SHP77 treated with DMSO at 0.1 percent for 48 hours (cell line): Measurements from ENCODE around the gene KDELR1.

Experiments used
- DNase-seq: peaks from one replicate; lab custom pipeline; 2025; lab: John Stamatoyannopoulos, UW

KDELR1 gene

DNA sequence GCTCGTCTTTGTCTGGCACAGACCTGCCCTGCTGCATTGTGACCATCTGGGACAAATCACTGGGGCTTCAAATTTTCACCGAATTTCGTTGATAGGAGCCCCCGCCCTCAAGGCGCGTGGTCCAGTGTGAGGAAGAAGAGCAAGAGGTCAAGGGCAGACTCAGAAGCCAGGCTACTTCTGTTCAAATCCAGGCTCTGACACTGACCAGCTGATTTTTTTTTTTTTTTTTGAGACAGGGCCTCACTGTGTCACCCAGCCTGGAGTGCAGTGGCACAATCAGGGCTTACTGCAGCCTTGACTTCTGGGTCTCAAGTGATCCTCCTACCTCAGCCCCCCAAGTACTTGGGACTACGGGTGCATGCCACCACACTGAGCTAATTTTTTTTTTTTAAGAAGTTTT is 20.0 kb downstream of the KDELR1 start:
- DNase-seq: no peak

DNA sequence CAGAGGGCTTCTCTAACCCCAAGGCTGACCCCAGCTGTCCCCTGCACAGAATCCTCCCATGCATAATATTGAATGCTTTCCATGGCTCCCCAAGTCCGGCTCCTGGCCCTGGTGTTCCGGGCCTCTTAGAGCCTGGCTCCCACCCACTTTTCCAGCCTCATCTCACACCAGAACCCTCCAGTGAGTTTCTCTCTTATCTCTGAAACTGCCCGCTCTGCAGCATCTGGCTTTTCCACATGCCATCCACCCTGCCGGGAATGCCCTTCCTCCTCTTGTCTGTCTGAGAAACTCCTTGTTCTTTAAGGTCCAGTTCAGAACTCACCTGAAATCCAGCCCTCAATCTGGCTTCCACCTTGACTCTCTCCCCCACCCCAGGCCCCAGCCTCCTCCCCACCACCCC is 20.4 kb downstream of the KDELR1 start:
- no peak for DNase-seq

DNA sequence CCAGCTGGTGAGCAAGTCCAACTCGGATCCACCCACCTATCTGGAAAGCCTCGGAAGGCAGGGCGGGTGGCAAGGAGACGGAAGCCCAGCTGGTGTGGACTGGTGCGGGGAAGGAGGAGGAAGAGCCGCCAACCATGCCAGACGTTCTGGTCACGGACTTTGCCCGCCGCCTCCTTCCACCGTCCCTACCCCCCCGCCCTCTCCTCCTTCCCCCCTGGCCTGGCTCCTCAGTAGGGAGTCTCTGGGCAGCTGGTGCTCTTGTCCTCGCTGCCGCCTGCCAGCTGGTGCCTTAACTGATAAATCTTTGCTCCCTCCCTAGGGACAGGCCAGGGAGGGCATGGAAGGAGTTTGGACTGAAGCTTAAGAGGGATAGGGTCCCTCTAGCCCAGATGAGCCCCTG is 22.4 kb downstream of the KDELR1 start:
- no peak for DNase-seq

DNA sequence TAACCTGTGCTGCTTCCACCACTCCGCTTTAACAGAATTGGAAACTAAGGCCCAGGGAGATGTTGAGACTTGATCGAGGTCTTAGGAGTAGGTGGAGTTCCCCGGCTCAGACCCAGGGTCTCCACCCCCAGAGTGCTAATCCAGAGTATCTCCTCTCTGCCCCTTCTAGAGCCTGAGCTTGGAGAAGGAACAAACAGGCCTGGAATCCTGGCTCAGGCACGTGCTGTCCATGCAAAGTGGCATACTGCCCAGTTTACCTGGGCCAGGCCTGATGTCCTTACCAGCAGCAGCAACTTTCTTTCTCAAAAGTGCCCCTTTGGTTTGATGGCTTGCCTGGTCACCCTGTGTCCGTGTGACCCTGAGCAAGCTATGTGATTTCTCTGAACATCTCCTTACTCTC is 23.5 kb downstream of the KDELR1 start:
- no peak for DNase-seq

DNA sequence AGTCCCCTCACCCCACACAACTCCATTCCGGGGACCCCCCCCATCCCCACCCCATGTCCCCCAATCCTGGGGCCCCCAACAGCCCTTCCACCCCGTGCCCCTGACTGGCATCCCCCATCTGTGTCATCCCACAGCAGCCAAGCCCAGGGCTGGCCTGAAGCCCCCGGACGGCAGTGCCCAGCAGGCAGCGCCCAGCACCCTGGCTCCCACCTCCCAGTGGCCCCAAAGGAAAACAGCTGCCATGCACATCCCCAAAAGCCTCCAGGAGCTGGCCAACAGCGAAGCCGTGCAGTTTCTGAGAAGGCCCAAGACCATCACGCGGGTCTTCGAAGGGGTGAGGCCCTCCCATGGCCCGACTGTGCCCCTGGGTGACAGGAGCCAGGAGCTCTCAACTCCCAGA is 25.7 kb downstream of the KDELR1 start:
- no peak for DNase-seq

DNA sequence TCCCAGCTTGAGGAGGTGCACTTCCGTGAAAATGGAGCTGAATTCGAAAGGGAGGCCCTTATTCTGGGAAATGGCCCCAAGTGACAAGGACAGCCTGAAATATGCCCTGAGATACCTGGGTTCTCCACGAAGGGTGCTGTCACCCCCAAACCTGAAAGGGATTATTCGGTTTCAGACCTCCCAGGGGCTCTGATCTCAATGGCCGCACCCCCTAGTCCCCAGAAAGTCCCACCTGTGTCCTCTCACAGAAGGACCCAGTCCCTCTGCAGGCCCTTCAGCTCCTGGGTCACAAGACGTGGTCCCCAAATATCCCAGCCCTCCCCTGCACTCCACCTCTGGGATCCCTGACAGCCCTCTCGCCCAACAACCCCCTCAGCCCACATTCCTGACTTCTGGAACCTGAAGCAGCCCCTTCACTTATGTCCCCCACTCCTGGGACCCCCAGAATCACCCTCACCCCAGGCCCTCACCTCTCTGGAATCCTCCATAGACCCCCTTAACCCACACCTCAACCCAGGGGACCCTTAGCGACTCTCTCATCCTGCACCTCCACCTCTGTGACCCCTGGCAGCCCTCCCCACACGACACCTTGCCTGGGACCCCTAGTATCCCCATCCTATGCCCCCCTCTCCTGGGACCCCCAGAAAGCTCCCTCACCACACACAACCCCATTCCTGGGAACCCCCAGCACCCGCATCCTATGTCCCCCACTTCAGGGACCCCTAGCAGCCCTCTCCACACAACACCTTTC is 26.6 kb downstream of the KDELR1 start:
- no peak for DNase-seq

DNA sequence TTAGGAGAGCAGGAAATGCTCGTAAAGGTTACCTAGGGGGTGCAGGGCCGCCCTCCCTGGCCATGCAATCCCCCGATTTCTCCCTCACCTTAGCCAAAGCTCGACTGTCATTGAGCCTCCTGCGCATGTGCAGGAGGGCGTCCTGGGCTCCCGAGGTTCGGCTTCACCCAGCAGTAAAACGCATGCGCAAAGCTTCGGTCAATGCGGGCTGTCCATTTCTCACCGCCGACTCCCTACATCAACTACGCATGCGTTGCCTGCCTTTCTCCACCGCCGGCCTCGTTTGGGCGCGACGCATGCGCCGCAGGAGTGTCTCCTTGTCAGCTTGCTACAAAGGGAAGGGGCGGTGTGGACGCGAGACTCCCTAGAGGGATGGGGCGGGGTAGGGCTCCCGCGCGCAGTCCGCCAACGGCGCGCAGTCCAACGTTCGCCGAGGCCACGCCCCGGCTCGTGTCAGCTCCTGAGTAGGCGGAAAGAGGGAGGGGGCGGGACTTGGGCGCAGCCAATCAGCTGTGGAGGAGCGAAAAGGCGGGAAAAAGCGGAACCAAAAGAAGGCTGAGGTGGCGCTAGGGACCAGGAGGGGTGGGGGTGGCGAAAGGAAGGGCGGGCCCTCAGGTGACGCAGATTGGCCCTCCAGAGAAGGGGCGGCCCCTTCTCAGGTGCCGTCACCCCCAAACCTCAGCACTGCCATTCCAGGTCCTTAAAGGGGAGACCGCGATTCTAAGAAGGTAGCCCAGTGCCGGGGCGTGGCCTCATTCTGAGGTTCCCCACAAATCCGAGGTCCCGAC is 27.3 kb downstream of the KDELR1 start, which contains the start of the genes SYNGR4 and TMEM143:
Gene SYNGR4 (plus strand): TSS at position 558 of the 788 bp plus-strand sequence. CDS start 1,476 bp downstream, outside the sequence.
Gene TMEM143 (minus strand): TSS at position 131 of the 788 bp plus-strand sequence. CDS start 20 bp downstream, at position 111.
- DNase-seq: peak; percentile 97

DNA sequence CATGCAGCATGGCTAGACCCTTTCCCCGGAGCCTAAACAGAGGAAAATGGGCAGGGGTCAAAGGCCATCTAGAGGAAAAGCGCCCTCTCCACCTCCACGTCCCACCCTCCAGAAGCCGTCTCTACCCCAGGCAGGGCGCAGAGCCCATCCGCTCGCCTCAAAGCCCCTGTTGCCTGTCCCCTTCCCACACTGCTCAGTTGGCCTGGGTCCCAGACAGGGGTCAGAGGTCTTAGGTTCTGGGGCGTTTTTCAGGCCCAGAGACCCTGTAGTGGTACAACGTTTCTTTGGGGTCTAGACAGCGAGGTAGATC is 27.9 kb downstream of the KDELR1 start:
- no peak for DNase-seq

DNA sequence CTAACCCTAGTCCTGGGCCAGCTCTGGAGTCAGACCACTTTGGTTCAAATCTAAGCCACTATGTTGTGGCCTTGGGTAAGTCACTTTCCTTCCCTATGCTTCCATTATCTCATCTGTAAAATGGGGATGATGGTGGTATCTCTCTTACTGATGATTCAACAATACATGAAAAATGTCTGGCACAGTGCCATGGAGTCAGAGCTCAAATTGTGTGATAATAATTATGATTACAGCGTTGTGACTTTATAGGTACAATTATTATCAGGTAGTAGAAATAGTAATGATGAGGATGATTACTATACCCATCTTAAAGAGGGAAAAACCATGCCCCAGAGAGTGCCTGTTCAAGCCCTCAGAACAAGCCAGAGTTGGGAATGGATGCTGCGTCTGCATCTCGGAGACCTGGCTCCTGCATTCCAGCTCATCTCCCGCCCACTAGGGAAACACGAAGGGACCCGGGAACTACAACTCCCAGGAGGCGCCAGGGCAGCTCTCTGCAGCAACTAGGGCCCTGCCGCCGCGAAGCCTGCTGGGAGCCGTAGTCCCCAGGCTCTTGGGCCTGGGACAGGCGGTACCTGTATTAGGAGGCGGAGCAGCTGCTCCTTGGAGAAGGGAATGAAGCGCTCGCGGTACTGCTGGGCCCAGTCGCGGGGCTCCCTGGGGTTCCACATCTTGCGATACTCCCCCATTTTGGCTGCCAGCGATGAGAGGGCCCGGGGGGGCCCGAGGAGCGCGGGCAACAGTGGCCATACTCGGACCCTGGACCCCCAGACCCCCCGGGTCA is 28.4 kb downstream of the KDELR1 start:
- peak; percentile 96 for DNase-seq

DNA sequence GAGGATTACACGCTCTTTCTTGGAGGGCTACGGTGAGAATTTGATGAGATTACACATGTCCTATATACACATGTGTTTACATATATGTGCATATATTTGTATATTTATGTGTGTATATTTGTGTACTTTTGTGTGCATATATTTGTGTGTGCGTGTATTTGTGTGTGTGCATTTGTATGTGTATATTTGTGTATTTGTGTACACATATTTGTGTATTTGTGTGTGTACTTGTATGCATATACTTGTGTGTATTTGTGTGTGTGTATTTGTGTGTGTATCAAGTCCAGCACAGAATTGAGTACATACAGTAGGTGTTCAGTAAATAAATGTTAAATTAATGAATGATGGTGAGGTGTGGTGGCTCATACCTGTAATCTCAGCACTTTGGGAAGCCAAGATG is 29.4 kb downstream of the KDELR1 start:
- no peak for DNase-seq

DNA sequence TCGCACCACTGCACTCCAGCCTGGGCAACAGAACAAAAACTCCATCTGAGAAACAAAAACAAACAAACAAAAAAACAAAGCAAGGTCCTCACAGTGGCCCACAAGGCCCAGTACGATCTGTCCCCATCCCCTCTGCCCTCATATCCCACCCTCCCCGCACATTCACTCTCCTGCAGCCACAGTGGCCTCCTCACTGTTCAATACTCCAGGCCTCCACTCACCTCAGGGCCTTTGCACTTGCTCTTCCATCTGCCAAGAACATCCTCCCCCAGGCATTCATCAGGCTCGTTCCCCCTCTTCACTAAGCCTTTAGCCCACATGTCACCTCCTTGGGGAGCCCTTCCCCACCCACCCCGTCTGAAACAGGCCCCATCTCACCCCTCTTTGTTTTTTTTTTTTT is 32.2 kb downstream of the KDELR1 start:
- no peak for DNase-seq

DNA sequence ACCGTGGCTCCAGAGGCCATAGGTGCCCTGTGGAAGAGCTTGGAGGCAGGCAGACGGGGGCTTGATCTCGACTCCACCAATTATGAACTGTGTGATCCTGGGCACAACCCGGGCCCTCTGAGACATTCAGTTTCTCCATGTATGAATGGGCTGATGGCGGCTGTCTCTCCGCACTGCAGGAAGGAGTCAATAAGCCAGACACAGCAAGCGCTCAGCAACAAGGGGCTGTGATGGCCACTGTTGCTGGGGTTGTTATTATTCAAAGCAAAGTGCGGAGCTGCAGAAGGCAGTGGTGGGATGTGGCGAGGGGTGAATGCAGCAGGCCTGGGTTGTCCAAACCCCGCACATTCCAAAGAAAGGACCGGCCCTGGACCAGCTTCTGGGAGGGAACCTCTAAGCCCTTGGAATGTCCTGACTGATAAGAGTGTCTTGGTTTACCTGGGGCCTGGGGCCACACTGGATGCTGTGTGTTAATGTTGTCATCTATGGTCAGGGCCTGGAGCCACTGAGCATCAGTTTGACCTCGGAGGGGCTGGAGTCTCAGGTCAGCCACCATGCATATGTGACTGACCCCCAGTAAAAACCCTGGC is 35.9 kb downstream of the KDELR1 start:
- DNase-seq: no peak

DNA sequence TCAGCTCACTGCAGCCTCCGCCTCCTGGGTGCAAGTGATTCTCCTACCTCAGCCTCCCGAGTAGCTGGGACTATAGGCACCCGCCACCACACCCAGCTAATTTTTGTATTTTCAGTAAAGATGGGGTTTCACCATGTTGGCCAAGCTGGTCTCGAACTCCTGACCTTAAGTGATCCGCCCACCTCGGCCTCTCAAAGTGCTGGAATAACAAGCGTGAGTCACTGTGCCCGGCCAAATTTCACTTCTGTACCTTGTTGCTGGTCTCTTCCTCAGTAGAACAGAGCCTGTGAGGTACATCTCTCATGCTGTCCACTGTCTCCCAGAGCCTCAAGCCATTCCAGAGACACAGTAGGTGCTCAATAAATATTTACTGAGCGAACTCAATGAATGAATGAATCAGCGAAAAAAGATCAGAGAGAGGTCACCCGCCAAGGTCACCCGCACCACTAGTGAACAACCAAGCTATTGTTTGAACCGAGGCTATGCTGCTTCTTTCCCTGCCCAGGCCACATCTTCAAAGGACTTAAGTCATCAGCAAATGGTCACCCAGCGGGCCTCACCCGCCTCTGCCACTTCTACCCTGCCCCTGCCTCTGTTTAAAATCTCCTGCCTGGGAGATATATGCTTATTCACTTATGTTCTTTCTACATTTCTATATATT is 36.9 kb downstream of the KDELR1 start:
- DNase-seq: no peak

DNA sequence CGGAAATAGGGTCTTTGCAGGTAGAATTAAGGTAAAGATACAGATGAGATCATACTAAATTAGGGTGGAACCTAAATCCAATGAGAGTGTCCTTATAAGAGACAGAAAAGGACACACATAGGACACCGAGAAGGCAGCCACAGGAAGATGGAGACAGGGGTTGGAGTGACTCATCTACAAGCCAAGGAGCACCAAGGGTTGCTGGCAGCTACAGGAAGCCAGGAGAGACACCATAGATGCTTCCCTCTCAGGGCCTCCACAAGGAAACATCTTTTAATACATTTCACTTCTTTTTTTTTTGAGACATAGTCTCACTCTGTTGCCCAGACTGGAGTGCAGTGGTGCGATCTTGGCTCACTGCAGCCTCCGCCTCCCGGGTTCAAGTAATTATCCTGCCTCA is 37.7 kb downstream of the KDELR1 start:
- DNase-seq: no peak

DNA sequence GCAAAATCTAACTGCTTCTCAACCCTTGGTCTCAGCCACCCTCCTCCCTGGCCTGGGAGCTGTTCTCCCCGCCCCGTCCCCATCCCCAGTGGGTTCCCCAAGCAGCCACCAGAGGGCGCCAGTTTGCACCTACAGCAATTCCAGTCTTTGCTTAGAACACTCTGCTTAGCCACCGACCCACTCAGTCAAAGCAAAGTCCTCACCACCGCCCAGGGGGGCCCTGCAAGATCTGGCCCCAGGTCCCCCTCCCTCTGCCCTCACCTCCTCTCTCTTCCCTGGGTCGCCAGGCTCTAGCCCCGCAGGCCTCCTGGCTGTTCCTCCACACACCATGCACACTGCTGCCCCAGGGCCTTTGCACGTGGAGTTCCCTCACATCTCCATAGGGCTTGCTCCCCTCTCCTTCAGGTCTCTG is 40.0 kb downstream of the KDELR1 start:
- DNase-seq: no peak

DNA sequence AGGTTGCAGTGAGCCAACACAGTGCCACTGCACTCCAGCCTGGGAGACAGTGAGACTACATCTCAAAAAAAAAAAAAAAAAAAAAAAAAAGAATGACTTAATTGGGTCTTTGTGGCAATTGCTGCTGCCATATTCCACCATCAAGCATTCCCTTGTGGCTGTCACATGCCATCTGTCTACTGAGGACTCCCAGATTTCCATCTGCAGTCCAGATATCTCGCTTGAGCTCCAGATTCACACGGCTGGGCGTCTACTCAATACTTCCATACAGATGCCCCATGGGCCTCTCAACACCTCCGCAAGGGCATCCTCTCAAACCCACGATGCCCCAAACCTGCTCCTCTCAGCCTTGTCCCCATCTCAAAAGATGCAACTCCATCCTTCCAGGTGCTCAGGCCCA is 40.5 kb downstream of the KDELR1 start:
- DNase-seq: no peak

DNA sequence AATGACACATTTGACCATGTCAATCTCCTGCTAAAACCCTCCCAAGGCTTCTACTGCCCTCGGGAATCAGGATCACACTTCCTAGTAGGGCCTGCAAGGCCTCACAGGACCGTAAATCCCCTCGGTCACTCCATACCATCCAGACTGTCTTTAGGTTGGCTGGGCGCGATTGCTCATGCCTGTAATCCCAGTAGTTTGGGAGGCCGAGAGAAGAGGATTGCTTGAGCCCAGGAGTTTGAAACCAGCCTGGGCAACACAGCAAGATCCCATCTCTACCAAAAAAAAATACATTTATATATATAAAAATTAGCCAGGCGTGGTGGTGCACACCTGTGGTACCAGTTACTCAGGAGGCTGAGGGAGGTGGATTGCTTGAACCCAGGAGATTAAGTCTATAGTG is 42.6 kb downstream of the KDELR1 start:
- no peak for DNase-seq

DNA sequence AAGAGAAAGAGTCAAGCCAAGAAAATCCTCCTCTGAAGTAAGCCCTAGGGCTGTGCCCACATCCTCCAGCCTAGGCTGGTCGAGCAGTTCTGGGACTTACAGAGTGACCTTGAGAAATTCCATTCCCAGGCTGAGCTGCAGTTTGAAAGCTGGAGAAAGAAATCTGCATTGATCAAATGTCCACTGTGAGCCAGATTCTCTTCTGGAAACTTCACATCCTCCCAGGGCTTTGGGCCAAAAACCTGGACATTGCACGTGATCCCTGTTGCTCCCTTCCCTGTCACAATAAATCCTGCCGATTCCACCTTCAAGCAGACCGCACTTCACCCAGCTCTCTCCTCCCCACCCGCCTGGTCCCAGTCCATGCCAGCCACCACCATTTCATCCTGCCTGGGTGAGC is 43.3 kb downstream of the KDELR1 start:
- no peak for DNase-seq

DNA sequence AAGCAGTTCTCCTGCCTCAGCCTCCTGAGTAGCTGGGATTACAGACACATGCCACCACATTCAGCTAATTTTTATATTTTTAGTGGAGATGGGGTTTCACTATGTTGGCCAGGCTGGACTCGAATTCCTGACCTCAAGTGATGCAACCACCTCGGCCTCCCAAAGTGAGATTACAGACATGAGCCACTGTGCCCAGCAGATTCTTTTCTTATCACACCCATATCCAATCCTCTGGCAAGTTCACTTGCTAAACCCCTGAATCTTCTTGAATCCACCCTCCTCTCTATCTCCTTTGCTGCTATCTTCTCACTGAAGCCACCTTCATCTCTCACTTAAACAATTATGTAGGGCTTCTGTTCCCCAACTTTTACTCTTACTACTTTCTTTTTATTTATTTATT is 45.2 kb downstream of the KDELR1 start:
- no peak for DNase-seq

DNA sequence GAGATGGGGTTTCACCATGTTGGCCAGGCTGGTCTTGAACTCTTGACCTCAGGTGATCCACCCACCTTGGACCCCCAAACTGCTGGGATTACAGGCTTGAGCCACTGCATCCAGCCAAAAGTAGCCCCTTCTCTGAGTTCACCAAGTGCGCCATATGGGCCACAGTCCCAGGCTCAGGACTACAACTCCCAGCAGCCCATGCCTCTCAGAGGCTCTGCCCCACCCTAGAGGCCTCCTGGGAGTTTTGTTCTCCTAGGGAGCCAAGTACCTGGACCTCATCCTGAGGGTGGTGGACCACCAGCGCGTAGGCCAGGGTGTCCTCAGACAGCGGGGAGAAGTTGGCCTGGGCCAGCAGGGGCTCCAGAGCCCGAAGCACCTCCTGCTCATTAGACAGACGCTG is 46.5 kb downstream of the KDELR1 start:
- no peak for DNase-seq

DNA sequence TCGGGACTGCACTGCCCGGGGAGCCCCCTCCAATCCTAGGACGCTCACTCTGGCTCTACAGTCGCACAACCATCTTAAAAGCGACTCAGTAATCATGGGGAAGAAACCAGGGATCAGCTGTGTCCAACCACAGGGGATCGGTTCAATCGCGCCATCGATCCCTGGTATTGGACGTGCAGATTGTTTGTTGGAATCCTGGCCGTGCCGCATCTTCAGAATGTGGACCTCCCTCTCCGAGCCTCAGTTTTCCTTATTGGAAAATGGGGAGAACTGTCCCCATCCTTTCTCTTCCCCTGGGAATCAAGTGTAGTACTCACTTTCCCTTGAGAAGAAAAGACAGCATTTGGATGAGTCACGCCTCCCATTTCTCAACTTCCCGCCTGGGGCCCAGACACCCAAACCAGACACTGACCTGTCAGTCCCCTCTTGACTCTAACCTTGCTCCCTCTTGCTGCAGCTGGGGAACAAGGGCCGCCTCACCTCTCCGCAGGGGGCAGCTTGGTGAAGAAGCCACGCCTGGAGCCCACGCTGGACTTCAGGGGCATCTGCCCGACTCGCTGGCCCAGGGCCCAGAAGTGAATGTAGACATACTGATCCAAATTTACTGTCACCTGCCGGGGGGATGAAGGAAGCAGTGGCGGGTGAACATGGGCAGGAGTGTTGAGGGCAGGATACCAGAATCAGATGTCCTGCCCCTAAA is 48.4 kb downstream of the KDELR1 start:
- no peak for DNase-seq
